ENCODE data around the gene TRMT1L.
A peak's percentile ranks its signal among the peaks of the same experiment; 100 is the strongest.
"Not testable (repeated sequence)": the region's sequence is repeated elsewhere in the genome, so short reads cannot be mapped to it uniquely, and the experiment has no call there.

Gene TRMT1L, protein sequence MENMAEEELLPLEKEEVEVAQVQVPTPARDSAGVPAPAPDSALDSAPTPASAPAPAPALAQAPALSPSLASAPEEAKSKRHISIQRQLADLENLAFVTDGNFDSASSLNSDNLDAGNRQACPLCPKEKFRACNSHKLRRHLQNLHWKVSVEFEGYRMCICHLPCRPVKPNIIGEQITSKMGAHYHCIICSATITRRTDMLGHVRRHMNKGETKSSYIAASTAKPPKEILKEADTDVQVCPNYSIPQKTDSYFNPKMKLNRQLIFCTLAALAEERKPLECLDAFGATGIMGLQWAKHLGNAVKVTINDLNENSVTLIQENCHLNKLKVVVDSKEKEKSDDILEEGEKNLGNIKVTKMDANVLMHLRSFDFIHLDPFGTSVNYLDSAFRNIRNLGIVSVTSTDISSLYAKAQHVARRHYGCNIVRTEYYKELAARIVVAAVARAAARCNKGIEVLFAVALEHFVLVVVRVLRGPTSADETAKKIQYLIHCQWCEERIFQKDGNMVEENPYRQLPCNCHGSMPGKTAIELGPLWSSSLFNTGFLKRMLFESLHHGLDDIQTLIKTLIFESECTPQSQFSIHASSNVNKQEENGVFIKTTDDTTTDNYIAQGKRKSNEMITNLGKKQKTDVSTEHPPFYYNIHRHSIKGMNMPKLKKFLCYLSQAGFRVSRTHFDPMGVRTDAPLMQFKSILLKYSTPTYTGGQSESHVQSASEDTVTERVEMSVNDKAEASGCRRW

DNA sequence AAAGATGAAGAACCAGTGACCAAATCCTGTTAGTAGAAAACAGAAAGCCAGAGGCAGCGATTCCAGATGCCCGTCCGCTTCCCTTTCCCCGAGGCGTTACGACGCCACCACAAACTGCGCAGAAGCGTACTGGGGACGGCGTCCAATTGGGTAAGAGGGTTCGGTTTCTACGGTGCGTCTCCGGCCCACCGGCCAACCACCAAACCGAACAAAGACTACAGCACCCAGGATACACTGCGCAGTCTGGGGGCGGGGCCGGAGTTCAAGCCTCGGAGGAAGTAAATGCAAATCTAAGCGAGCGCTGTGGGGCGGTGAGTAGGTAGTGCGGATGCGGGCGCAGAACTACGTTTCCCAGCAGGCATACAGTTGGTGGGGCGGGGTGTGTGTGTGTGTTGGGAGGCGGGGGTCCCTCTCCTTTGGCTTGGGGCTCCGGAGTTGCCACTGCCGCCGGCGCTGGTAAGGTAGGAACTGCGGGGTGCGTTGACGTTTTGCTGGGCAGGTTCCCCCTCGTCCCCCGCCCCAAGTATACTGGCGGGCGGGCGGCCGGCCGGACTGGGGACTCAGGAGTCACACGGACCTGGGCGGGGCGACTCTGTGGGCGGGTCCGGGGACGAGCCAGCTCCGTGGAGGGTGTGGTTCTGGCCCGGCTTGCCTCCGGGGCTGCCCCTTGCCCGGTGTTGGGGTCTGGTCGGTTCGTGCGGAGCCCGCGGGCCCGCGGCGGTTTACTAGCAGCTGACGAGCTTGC, at the start of gene TRMT1L, which contains the start of gene SWT1:
TRMT1L (minus strand) TSS at position 100 of the 745 bp plus-strand sequence. CDS start 241 bp downstream, outside the sequence.
SWT1 (plus strand) TSS at position 314 of the 745 bp plus-strand sequence. CDS start 3,675 bp downstream, outside the sequence.
- peak within 1 kb of the TSS; percentile 88 for H3K4me3 ChIP-seq (ENCODE audit: low read depth, low read length)
- TF ChIP-seq, protein P1, sequence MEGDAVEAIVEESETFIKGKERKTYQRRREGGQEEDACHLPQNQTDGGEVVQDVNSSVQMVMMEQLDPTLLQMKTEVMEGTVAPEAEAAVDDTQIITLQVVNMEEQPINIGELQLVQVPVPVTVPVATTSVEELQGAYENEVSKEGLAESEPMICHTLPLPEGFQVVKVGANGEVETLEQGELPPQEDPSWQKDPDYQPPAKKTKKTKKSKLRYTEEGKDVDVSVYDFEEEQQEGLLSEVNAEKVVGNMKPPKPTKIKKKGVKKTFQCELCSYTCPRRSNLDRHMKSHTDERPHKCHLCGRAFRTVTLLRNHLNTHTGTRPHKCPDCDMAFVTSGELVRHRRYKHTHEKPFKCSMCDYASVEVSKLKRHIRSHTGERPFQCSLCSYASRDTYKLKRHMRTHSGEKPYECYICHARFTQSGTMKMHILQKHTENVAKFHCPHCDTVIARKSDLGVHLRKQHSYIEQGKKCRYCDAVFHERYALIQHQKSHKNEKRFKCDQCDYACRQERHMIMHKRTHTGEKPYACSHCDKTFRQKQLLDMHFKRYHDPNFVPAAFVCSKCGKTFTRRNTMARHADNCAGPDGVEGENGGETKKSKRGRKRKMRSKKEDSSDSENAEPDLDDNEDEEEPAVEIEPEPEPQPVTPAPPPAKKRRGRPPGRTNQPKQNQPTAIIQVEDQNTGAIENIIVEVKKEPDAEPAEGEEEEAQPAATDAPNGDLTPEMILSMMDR (IDR thresholded peaks at IDR 0.05; ENCODE audit: control insufficient read depth, extremely low read depth, insufficient read depth): no peak
- peak; percentile 96 for DNase-seq (ENCODE audit: low read depth)

GRCh38 chr1:185200889-185201288, 44.1 kb upstream of the TRMT1L start:
- no peak overlapping the region for H3K4me3 ChIP-seq (ENCODE audit: low read depth, low read length)
- no peak for DNase-seq (ENCODE audit: low read depth)
- TF ChIP-seq, protein P1 (IDR thresholded peaks at IDR 0.05; ENCODE audit: control insufficient read depth, extremely low read depth, insufficient read depth): no peak

- not testable (repeated sequence) for H3K4me3 ChIP-seq (ENCODE audit: low read depth, low read length); DNase-seq (ENCODE audit: low read depth)
These were observed 42.0 kb upstream of the TRMT1L start for GRCh38 chr1:185198712-185199111.

GRCh38 chr1:185193756-185194155, 37.0 kb upstream of the TRMT1L start:
- TF ChIP-seq, protein P1 (IDR thresholded peaks at IDR 0.05; ENCODE audit: control insufficient read depth, extremely low read depth, insufficient read depth): no peak
- H3K4me3 ChIP-seq (ENCODE audit: low read depth, low read length): no peak overlapping the region
- no peak for DNase-seq (ENCODE audit: low read depth)

- DNase-seq (ENCODE audit: low read depth): no peak
- TF ChIP-seq, protein P1 (IDR thresholded peaks at IDR 0.05; ENCODE audit: control insufficient read depth, extremely low read depth, insufficient read depth): peak; percentile 68
- no peak overlapping the region for H3K4me3 ChIP-seq (ENCODE audit: low read depth, low read length)
These were observed 13.6 kb upstream of the TRMT1L start for GRCh38 chr1:185170291-185170848.

DNA sequence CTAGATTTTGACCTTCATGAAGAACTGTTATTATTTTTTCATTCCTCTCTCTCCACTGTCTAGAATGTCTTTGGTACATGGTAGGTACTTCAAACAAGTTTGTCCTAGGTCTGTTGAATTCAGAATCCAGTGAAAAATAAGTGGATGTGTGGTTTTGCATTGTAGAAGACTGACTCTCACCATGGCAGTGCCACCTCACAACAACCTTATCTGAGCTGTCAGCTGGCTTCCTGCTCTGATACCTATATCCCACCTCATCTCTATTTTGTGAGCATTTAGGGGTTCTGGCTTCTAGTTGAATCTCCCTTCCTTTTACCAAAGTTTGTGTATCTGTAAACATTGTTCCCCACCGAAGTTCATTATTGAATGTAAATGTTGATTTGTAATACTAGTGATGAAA, 9.4 kb upstream of the TRMT1L start:
- H3K4me3 ChIP-seq (ENCODE audit: low read depth, low read length): no peak overlapping the region

More for the DNA sequence above, 9.4 kb upstream of the TRMT1L start:
- TF ChIP-seq, protein P1 (IDR thresholded peaks at IDR 0.05; ENCODE audit: control insufficient read depth, extremely low read depth, insufficient read depth): no peak
- no peak for DNase-seq (ENCODE audit: low read depth)
